ENCODE results near the gene FMN1.
"Not testable (repeated sequence)": the region's sequence is repeated elsewhere in the genome, so short reads cannot be mapped to it uniquely, and the experiment has no call there.

Gene FMN1

GRCh38 chr15:32846671-32847070 lies 347.8 kb downstream of the FMN1 start:
- intact Hi-C loops (cut with DNase I) = loop anchor here (2.0 kb wide), 1 partner anchor 18 kb away; no protein-coding TSS in a partner anchor
- DNase-seq = not testable (repeated sequence)

- no peak for DNase-seq
- intact Hi-C loops (cut with DNase I) = loop anchor here (5.0 kb wide), 1 partner anchor 122 kb away; no protein-coding TSS in a partner anchor
These were observed 350.3 kb downstream of the FMN1 start for GRCh38 chr15:32844118-32844711.

DNA sequence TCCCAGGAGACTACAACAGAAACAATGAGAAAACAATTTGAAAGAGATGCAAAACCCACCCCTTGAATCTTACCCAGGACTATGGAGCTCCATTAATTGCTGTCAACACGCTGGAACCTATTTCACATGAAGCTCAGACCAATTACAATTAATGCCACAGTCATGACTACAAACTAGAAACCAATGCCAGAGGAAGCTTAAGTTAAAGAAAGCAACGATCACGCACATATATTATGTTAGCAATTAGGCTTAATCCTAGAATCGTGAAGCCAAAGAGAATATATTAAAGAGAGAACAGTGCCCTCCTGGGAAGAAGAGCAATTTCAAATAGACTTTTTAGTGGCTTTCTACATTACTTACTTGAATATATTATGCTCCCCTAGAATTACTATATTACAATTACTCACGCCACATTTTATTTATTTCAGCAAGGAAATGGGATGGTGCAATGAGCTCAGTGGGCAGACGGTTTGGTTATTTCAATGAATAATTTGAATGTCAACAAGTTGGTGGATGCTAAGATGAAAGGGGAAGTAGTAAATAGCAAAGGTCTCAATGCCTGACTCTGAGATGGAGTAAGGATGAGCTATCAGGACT lies 351.2 kb downstream of the FMN1 start:
- intact Hi-C loops (cut with DNase I) = loop anchor here (5.0 kb wide), 1 partner anchor 121 kb away; no protein-coding TSS in a partner anchor
- no peak for DNase-seq

DNA sequence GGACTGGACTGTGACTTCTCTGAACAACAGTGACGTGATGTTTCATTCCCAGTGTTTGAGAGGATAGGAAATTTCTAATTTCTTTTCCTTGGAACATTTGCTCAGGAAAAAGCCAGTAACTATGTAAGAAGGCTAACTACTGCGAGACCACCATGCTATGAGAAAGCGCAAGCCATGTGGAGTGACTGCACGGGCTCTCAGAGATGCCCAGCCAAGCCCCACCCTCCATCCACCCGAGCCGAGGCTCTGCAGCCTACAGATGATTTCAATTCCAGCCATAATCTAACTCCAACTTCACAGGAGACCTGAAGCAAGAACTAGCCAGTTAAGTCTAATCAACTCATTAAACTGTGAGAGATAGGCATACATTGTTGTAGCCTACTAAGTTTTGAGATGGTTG lies 352.4 kb downstream of the FMN1 start:
- intact Hi-C loops (cut with DNase I) = loop anchor here (5.0 kb wide), 1 partner anchor 120 kb away; no protein-coding TSS in a partner anchor

GRCh38 chr15:32840507-32841245 lies 353.8 kb downstream of the FMN1 start:
- DNase-seq = no peak
- intact Hi-C loops (cut with DNase I) = loop anchor here (5.0 kb wide), 1 partner anchor 118 kb away; no protein-coding TSS in a partner anchor

More for the DNA sequence above, 352.4 kb downstream of the FMN1 start:
- no peak for DNase-seq

DNA sequence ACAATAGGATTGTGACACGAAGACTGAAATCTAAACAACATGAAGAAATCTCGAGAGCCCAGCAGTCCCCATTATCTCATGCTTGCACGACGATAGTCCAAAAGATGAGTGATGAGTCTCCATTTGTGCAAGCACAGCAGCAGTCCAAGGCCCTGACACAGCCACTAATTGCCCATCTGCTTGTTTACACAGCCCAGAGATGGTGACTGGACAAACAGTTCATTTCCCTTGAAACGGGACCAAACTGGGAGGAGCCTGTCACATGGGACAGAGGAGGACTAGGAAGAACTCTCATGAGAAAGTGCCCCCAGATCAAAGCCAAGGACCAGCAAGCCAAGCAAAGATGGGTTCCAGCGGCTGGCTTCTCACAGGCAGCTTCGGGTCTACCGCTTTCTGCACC lies 355.7 kb downstream of the FMN1 start:
- DNase-seq = peak in 8 of 10 donors; percentile 29 to 91 (median 69)
- intact Hi-C loops (cut with DNase I) = loop anchor here (5.0 kb wide), 1 partner anchor 167 kb away; no protein-coding TSS in a partner anchor

- intact Hi-C loops (cut with DNase I) = loop anchor here (5.0 kb wide), 1 partner anchor 166 kb away; no protein-coding TSS in a partner anchor
- peak in 5 of 10 donors; percentile 11 to 83 (median 34) for DNase-seq
These were observed 356.2 kb downstream of the FMN1 start for GRCh38 chr15:32838338-32838737.

GRCh38 chr15:32837935-32838334 lies 356.6 kb downstream of the FMN1 start:
- intact Hi-C loops (cut with DNase I) = loop anchor here (5.0 kb wide), 1 partner anchor 166 kb away; no protein-coding TSS in a partner anchor
- DNase-seq = no peak

DNA sequence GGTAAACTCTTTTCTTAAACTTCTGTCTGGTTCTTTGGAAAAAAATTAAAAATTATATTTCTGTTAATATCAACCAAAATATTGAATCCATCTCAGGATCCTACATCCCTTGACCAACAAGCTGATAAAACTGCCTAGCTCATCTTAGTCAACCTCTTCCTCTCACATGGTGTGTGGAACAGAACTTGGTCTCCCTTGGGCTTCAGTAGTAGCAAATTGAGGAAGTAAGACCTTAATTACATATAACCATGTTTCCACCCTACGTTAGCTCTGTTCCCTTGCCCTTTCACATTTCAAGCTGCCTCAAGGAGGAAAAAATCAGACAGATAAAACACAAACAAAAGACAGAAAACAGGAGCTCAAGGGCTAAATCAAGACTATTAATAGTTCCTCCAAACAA lies 360.4 kb downstream of the FMN1 start:
- no peak for DNase-seq
- intact Hi-C loops (cut with DNase I) = no loop called here

- intact Hi-C loops (cut with DNase I) = no loop called here
- no peak for DNase-seq
These were observed 361.1 kb downstream of the FMN1 start for GRCh38 chr15:32833379-32833821.

GRCh38 chr15:32831485-32831884 lies 363.0 kb downstream of the FMN1 start:
- intact Hi-C loops (cut with DNase I) = no loop called here

DNA sequence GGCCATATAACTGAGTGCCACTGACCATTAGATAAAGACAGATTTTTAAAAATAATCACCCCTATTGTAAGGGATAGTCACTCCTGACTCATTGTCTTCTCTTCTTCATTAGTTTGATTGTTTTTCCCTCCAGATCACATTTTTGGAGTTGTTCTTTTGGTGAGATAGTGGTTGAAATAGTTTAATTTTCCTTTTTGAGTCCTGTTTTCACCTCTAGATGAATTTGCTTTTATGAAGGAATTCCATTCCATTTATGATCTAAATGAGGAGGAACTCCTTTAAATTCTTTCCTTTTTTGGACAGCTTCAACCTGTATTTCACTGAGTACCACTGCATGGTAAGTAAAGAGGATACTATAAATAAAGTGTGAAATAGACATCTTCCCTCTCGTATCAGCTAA lies 364.3 kb downstream of the FMN1 start:
- intact Hi-C loops (cut with DNase I) = no loop called here
- no peak for DNase-seq

More at GRCh38 chr15:32831485-32831884, 363.0 kb downstream of the FMN1 start:
- DNase-seq = no peak

DNA sequence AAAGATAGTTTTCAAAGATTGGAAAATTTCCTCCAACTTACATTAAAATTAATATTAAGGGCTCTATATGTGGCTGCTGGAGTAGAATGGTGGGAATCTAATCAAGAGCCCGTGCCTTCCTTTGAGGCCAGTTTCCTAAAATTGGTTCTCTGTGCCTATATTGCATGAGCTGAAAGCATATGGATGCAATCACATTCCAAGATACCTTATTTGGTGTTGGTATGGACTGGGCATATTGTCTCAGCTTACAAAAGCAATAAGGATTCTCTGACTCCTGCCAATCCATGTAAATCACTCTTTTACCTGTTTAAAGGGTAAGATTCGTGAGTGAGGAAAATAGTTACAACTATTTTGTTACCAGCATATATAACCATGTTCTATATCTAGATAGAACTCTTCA lies 365.1 kb downstream of the FMN1 start:
- intact Hi-C loops (cut with DNase I) = loop anchor here (2.0 kb wide), 1 partner anchor 17 kb away; no protein-coding TSS in a partner anchor
- DNase-seq = no peak

DNA sequence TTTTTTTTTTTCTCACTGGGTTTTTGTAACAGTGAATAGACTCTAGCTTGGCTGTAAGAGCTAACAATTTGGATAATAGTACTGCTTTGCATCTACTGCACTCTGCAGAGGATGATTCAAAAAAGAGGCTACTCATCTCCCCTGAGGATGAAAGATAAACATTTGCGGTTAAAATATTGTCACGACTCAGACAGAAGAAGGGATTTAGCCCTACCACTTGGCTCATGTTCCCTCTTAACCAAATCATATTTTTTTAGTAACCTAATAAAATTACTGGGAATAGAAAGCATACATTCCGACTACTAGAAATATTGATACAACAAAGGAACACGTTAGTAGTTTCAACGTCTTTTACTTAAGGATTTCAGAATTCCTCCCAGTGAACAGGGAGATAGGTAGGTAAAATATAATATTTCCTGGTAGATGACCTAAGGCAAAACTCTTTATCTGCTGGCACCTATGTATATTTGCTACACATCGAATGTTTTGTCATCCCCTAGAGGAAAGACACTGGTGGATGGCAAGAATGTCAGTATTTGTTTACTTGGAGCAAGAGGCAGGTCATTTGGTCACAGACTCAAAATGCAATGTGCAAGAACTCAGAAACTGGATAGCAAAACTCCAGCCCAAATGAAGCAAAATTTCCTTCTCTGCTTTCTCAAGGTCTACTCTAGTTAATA lies 365.9 kb downstream of the FMN1 start:
- intact Hi-C loops (cut with DNase I) = loop anchor here (2.0 kb wide), 1 partner anchor 18 kb away; no protein-coding TSS in a partner anchor
- no peak for DNase-seq

DNA sequence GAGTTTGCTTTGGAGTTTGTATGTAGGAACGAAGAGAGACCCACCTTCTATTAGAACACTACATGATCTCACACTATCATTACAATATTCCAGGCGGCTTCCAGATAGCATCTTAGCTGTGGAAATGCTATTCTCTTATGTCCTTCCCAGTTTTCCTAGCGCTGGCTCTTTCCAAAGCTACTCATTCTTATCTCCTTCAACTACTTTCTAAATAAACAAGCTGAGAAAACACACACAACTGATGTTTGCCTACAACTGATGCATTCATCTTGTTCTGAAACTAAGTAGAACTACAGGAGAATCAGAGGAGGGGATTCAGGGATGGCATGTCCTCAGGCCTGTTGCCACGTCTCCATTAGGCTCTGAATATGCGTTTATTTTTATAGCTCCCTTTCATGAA lies 367.8 kb downstream of the FMN1 start:
- intact Hi-C loops (cut with DNase I) = no loop called here
- no peak for DNase-seq

DNA sequence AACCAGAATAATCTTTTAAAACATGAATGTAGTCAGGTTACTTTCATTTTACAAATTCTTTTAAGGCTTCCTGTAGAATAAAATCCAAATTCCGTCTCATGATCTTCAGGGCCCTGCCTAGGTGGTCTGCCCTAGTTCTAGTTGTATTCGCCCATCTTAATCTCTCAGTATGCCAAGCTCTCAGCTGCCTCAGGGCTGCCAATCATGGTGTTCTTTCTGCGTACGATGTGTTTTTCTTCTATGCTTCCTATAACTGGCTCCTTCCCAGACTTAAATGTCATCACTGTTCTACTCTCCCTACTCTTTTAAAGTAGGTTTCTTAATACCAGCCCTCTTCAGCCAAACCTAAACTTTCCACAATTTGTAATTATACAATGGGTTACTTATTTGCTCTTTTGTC lies 369.3 kb downstream of the FMN1 start:
- DNase-seq = no peak
- intact Hi-C loops (cut with DNase I) = no loop called here

DNA sequence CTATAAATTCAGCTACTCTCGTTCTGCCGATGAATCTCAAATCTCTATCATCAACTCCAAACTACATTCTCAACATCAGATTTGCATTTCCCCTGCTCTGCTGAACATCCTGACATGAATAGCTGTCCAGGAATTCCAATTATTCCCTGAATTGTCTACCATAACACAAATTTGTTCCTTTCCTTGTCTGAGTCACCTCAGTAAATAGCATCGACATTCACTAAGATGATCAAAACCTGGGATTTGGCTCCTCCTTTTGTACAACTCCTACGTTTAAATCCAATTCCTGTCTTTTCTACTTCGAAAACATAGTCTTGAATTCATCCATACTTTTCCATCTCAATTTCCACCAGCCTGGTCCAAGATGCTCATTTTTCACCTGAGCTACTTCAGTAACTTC lies 369.7 kb downstream of the FMN1 start:
- intact Hi-C loops (cut with DNase I) = no loop called here
- no peak for DNase-seq

- intact Hi-C loops (cut with DNase I) = no loop called here
- DNase-seq = no peak
These were observed 370.8 kb downstream of the FMN1 start for GRCh38 chr15:32823750-32824149.

DNA sequence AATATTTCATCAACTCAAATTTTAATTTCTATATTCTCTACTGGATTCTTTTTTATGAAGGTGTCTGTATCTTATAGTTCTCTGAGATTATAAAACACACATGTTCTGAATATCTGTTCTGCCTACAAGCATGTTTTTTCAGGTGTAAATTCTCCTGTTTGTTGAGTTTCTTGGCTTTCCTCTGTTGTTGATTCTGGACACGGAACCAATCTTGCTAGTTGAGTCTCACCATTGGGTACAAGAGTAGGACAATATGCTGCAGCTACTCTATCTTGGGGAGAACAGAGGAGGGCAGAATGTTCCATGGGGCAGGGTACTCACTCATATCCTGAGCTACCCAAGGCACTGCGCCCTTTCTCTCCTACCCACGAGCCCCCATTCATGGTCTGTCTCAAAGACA lies 371.8 kb downstream of the FMN1 start:
- intact Hi-C loops (cut with DNase I) = no loop called here
- no peak for DNase-seq

GRCh38 chr15:32819448-32819847 lies 375.1 kb downstream of the FMN1 start:
- DNase-seq = no peak
- intact Hi-C loops (cut with DNase I) = no loop called here

All from posterior cingulate gyrus (tissue), 11 donors.